Hematopoietic multipotent progenitor cell treated with erythropoietin and hydrocortisone succinate and interleukin-3 and kit ligand, for 17 days (in vitro differentiated cells): ENCODE results near the gene MAPK6.
"Not testable (repeated sequence)": the region's sequence is repeated elsewhere in the genome, so short reads cannot be mapped to it uniquely, and the experiment has no call there.

Experiments
- DNase-seq: peaks from one replicate; pipeline ENCODE4 v3.0.0-alpha.2; 2015; ENCODE audit warnings: low spot score

The MAPK6 gene

GRCh38 chr15:52018693-52019393, at the start of gene MAPK6:
Gene MAPK6 (plus strand): TSS chr15:52019219. CDS start chr15:52046461, 27,242 bp downstream.
- peak; percentile 95 for DNase-seq

- no peak for DNase-seq
Observed at GRCh38 chr15:51969728-51970127, 49.3 kb upstream of the MAPK6 start.

GRCh38 chr15:51970132-51970817, 48.7 kb upstream of the MAPK6 start:
- DNase-seq, result no peak

DNA sequence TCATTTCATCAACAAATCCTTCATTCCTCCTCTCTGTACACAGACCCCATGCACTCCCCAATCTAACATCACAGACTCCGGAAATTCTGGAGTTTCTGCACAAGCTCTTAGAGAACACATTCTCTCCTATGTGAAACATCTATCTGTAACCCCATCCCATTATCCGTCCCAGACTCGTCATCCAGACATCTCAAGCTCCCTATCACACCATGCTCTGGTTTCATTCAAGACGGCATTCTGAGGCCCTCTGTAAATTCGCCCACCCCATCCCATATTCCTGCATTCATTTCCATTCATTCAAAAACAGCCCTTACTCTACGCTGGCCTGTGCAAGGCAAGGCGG, 48.0 kb upstream of the MAPK6 start:
- no peak for DNase-seq

GRCh38 chr15:51971375-51972133, 47.5 kb upstream of the MAPK6 start, which contains the start of gene LEO1:
Gene LEO1 (minus strand): TSS chr15:51971778. CDS start chr15:51971745, 33 bp downstream.
- DNase-seq, result peak; percentile 94

DNA sequence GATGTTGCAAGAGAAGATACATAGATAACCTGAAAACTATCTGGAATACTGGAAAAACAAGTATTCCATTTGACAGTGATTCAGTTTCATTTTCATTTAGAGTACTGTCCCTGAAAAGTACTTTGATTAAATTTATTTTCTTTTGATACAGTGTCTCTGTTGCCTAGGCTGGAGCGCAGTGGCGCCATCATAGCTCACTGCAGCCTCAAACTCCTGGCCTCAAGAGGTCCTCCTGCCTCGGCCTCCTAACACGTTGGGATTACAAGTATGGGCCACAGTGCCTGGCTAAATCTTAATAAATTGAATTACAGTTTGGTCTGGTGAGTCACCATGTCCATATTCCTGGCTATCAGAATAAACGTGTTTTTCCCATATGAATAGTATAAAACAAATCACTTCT, 45.8 kb upstream of the MAPK6 start:
- DNase-seq, result no peak

GRCh38 chr15:51973775-51974174, 45.2 kb upstream of the MAPK6 start:
- no peak for DNase-seq

GRCh38 chr15:51982013-51982769, 36.8 kb upstream of the MAPK6 start:
- peak; percentile 61 for DNase-seq

GRCh38 chr15:51982770-51983103, 36.3 kb upstream of the MAPK6 start:
- no peak for DNase-seq

DNA sequence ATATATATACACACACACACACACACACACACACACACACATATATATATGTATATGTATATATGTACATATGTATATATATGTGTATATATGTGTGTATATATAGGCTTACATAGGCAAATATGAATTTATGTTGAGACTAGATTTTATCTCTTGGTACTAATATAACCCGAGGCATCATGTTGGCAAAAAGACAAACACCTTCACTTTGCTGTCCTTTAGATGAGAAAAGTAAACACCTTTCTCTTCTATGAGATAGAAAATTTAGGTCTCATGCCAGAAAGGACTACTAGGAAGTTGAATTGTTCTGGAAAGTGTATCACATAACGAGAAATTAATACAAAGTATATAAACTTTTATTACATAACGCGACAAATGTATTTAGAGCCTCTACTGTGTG, 27.9 kb upstream of the MAPK6 start:
- no peak for DNase-seq

DNA sequence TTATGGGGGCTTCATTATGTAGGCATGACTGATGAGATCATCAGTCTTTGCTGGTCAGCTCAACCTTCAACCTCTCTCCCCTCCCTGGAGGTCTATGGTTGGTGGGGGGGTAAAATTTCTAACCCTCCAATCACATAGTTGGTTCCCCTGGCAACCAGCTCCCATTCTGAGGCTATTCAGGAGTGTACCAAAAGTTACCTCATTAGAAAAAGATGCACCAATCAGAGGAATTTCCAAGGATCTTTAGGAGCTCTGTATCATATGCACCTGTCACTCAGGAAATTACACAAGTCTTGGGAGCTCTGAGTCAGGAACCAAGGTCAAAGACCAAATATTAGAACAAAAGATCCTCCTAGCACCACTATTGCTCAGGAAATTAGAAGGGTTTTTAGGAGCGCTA, 26.1 kb upstream of the MAPK6 start:
- DNase-seq, result no peak

DNA sequence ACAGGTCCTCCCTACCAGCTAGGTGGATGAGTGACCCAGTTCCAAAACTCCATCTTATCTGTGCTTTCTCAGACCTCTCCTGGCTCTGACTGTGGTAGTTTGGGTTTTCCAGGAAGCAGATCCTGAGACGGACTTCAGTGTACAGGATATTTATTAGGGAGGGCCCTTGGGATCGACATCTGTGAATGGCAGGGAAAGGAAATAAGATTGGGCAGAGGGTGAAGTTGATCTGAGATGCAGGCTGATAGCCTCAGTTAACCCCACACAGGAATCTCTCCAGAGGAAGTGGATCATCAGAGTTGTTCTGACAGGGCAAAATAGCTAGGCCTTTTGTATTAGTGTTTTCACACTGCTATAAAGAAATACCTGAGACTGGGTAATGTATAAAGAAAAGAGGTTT, 16.7 kb upstream of the MAPK6 start:
- DNase-seq, result no peak

DNA sequence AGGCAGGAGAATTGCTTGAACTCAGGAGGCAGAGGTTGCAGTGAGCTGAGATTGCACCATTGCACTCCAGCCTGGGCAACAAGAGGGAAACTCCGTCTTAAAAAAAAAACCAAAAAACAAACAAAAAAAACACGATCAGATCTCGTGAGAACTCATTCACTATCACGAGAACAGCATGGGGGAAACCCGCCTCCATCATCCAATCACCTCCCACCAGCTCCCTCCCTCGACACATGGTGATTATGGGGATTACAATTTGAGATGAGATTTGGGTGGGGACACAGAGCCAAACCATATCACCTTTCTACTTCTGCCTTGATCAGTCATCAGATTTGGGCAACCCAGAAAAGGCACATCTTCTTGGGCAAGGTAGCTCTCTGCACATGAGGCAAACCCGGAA, 15.9 kb upstream of the MAPK6 start:
- not testable (repeated sequence) for DNase-seq

- DNase-seq, result no peak
Observed at GRCh38 chr15:52003710-52004109, 15.3 kb upstream of the MAPK6 start.

GRCh38 chr15:52004806-52005205, 14.2 kb upstream of the MAPK6 start:
- no peak for DNase-seq

DNA sequence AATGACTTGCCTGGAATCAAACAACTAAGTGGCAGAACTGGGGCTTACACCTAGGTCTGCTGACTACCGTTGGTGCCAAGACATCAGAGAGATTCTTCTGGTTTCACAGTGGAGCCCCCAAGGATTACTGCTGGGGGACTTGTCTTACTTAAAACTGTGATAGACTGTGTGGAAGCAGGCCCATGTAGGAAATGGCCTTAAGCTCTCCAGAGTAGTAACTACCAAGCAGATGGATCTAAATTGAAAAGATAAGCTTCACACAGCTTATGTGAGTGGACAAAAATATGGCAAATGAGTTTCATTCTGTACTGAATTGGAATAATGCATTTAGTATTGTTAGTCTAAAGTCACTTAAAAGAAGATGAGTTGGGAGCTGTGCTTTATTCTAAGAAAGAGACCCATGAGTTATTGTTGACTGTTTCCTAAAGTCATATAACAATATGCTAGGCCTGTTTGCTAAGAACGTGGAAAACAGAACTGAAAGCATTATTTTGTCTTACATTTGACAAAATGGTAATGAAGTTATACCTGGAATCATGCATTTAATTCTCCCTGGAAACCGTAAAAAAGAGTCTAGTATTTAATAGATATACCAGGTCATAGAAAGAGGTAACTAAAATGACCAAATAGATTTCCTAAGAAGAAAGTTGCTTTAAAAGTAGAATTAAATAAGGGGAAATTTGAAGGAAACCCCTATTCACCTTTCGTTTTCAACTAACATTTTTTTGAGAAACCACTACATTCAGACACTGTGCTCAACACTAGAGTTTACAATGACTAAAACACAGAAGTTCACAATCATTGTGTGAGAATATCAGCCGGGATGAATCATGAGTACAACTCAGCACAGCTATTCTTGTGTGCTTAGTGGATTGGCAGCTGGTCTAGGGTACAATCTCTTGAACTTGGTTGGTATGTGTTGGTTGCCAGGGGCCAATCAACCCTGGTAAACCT, 13.0 kb upstream of the MAPK6 start:
- DNase-seq, result no peak

DNA sequence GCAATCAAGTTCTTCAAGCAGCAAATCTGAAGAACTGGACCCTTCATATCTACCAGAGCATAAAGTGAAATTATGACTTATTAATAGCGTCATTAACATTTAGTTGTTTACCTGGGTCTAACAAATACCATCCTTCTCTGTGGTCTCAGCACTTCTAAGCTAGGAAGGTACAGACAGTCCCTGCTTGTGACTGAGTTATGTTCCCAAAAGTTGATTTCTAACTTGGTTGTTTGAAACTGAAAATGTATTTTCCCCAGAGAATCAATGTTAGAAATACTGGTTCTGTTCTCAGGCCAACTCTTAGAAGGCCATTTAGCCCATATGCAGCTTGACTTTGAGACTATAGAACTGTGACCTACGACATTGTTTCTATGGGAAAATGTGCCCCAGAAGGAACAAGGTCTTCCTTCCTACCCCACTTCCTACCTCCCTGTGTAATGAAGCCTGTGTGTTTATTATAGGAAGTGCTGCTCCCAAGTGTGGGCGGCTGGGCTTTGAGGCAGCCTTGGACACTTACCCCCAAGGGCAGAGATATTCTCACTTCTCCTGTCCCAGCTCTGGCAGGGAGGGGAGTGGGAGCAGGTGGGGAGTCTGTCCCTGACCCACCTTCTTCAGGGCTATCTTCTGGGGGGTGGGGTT, 12.2 kb upstream of the MAPK6 start:
- no peak for DNase-seq

DNA sequence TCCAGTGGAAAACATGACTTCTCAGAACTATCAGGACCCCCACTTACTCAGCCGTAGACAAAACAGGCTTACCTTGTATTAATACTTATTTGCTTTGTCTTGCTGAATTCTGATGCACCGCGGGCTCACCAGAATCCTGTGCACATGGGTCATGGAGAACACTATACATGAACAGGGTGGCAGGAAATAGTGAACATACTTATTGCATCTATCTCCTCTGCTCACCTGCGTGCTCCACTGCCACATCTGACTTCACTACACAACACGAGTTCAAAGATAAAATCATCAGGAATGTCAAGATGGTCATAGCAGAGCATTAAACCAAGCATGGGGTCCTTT, 10.7 kb upstream of the MAPK6 start:
- DNase-seq, result no peak

GRCh38 chr15:52008698-52009434, 10.2 kb upstream of the MAPK6 start:
- no peak for DNase-seq
